ENCODE results near the gene RNF214. TPM values are rescaled to one million over a fixed set of nuclear protein-coding genes. Genes with fewer than 3 reads are reported as not detected.

RNF214 gene
- polyA plus RNA-seq, 1 donor (not counting 4 experiments of a cell fraction or from before 2014, with no cell fraction given) = 11.8 TPM

GRCh38 chr11:117197516-117198456 lies 34.7 kb upstream of the RNF214 start:
- Histone ChIP-seq H3K4me2 (ENCODE audit: control insufficient read depth, extremely low read depth, insufficient read depth, low read depth, low read length) (no peak overlapping the region), H3K27ac (ENCODE audit: control insufficient read depth, insufficient read depth, low read length) (no peak overlapping the region), H3K79me2 (ENCODE audit: control insufficient read depth, insufficient read depth, low read length) (no peaks in the 10 kb centered on the region), H3K36me3 (ENCODE audit: control insufficient read depth in 2 of 2, extremely low read depth in 1 of 2, insufficient read depth in 2 of 2, low read length in 2 of 2) (peaks cover 0 to 5% of the 10 kb centered on the region in 2 experiments), H3K9ac (ENCODE audit: control insufficient read depth, extremely low read depth, insufficient read depth, low read length) (no peak overlapping the region), H4K20me1 (ENCODE audit: control insufficient read depth, extremely low read depth, insufficient read depth, low read length) (no peaks in the 10 kb centered on the region), H3K27me3 (ENCODE audit: control insufficient read depth, extremely low read depth, insufficient read depth, low read length) (no peaks in the 10 kb centered on the region), H3K9me3 (ENCODE audit: control insufficient read depth, low read depth, low read length) (no peaks in the 10 kb centered on the region), H2AFZ (ENCODE audit: control insufficient read depth, low read length) (no peak overlapping the region), H3K4me1 (ENCODE audit: control insufficient read depth, extremely low read depth, insufficient read depth, low read length) (peaks cover 11% of the 10 kb centered on the region), H3K9me1 (ENCODE audit: control insufficient read depth, extremely low read depth, insufficient read depth, low read length) (no peaks in the 10 kb centered on the region), H3K4me3 (ENCODE audit: control insufficient read depth in 2 of 3, extremely low read depth in 1 of 3, insufficient read depth in 2 of 3, low read depth in 1 of 3, low read length in 3 of 3) (no peak overlapping the region)
- no peak for TF ChIP-seq EZH2 (IDR thresholded peaks at IDR 0.05; ENCODE audit: low read length)
- peak; percentile 40 to 62 (median 50) for TF ChIP-seq CTCF (optimal IDR thresholded peaks at IDR 0.05 in 1 of 3, IDR thresholded peaks at IDR 0.05 in 1 of 3, conservative IDR thresholded peaks at IDR 0.05 in 1 of 3; ENCODE audit: extremely low read depth in 1 of 3, insufficient read depth in 2 of 3, low read length in 3 of 3)
- dilution Hi-C loops (cut with MboI; ENCODE audit: extremely low pct_ligation_motif_present, low sequenced_read_pairs) = no loop called here
- FAIRE-seq = no peak
- no peak for DNase-seq (ENCODE audit: low read depth, low spot score)

GRCh38 chr11:117198613-117199012 lies 33.9 kb upstream of the RNF214 start:
- no peaks in the 10 kb centered on the region for H4K20me1 ChIP-seq (ENCODE audit: control insufficient read depth, extremely low read depth, insufficient read depth, low read length)
- no peaks in the 10 kb centered on the region for H3K9me1 ChIP-seq (ENCODE audit: control insufficient read depth, extremely low read depth, insufficient read depth, low read length)
- dilution Hi-C loops (cut with MboI; ENCODE audit: extremely low pct_ligation_motif_present, low sequenced_read_pairs) = no loop called here
- DNase-seq (ENCODE audit: low read depth, low spot score) (no peak), FAIRE-seq (no peak)
- no peak overlapping the region for H3K9ac ChIP-seq (ENCODE audit: control insufficient read depth, extremely low read depth, insufficient read depth, low read length)
- H3K27me3 ChIP-seq (ENCODE audit: control insufficient read depth, extremely low read depth, insufficient read depth, low read length) = no peaks in the 10 kb centered on the region
- H3K4me2 ChIP-seq (ENCODE audit: control insufficient read depth, extremely low read depth, insufficient read depth, low read depth, low read length) = peak overlapping the region; percentile 57
- H3K27ac ChIP-seq (ENCODE audit: control insufficient read depth, insufficient read depth, low read length) = no peak overlapping the region
- no peak overlapping the region for H2AFZ ChIP-seq (ENCODE audit: control insufficient read depth, low read length)
- H3K36me3 ChIP-seq (ENCODE audit: control insufficient read depth in 2 of 2, extremely low read depth in 1 of 2, insufficient read depth in 2 of 2, low read length in 2 of 2) = peaks cover 0 to 3% of the 10 kb centered on the region in 2 experiments
- H3K79me2 ChIP-seq (ENCODE audit: control insufficient read depth, insufficient read depth, low read length) = no peaks in the 10 kb centered on the region
- TF ChIP-seq CTCF (optimal IDR thresholded peaks at IDR 0.05 in 1 of 3, IDR thresholded peaks at IDR 0.05 in 1 of 3, conservative IDR thresholded peaks at IDR 0.05 in 1 of 3; ENCODE audit: extremely low read depth in 1 of 3, insufficient read depth in 2 of 3, low read length in 3 of 3) (no peak), EZH2 (IDR thresholded peaks at IDR 0.05; ENCODE audit: low read length) (no peak)
- H3K9me3 ChIP-seq (ENCODE audit: control insufficient read depth, low read depth, low read length) = no peaks in the 10 kb centered on the region
- peaks cover 8% of the 10 kb centered on the region for H3K4me1 ChIP-seq (ENCODE audit: control insufficient read depth, extremely low read depth, insufficient read depth, low read length)
- peak overlapping the region in 1 of 3 experiments; percentile 45 for H3K4me3 ChIP-seq (ENCODE audit: control insufficient read depth in 2 of 3, extremely low read depth in 1 of 3, insufficient read depth in 2 of 3, low read depth in 1 of 3, low read length in 3 of 3)

All from keratinocyte (primary cell).